Left renal cortex interstitium (tissue), 4 donors: Measurements from ENCODE around the gene MMP8. TPM values are rescaled to one million over a fixed set of nuclear protein-coding genes. Genes with fewer than 3 reads are reported as not detected.

Source experiments
- DNase-seq, 4 donors: peaks; one replicate each; pipeline ENCODE4 v3.0.0-alpha.2; 2013; ENCODE audit warnings: low read depth in 4 of 4, low spot score in 2 of 4, missing footprints in 1 of 4
- polyA plus RNA-seq, 4 donors: library from polyadenylated mRNA; unstranded; fragments of 120-200 nt; gene quantifications; one replicate each; pipeline ENCODE4 v1.2.1, GENCODE V29; 2013; ENCODE audit not compliant: insufficient read length in 4 of 4

The MMP8 gene
- polyA plus RNA-seq, 4 donors = 0.05 to 0.07 (median 0.06) TPM; not detected in 1

DNA sequence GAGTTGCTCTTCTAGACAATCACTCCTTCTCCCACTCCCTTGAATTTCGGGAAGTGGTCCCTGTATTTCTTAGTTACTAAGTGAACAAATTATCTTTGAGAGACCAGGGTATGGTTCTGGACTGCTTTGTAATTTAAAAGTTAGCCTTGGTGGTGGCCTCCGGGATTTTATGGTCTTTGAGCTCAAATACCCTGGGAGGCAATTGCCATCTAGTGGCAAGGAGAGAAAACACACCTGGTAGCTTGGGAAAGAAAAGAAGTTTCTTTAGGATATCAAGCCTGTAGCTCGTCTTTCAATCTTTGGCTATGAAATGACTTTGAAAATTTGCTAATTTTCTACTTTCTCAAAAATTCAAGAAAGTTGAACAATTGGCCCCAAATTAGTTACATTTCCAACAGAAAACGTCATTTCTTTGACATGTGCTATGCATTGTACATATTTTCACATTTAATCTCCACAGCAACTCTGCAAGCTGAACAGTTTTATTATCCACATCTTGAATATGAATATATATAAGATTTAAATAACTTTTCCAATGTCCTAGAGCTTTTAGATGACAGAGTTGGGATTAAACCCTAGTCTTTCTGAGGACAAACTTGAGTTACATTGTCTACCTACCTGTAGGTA is 58.3 kb downstream of the MMP8 start:
- DNase-seq = peak in 2 of 4 donors; percentile 18 to 21

GRCh38 chr11:102664001-102664752 is 60.6 kb downstream of the MMP8 start:
- no peak for DNase-seq

GRCh38 chr11:102662607-102663006 is 62.1 kb downstream of the MMP8 start:
- no peak for DNase-seq

Other genes starting within 250 kb of the MMP8 start
- gene MMP7, start 194.2 kb downstream of the MMP8 start, polyA plus RNA-seq = 10 to 100 TPM; 19.8 to 32.3 (median 24.8) TPM
- gene MMP20, start 99.6 kb downstream of the MMP8 start, polyA plus RNA-seq = not detected
- gene MMP27, start 19.2 kb downstream of the MMP8 start, polyA plus RNA-seq = not detected
- gene MMP10, start 55.7 kb upstream of the MMP8 start, polyA plus RNA-seq = under 1 TPM in 2 of 4 donors, not detected in 2; 0.11 to 0.30 TPM
- under 1 TPM; 0.08 to 0.35 (median 0.22) TPM for gene MMP1, start 73.2 kb upstream of the MMP8 start, polyA plus RNA-seq
- under 1 TPM in 1 of 4 donors, not detected in 3; 0.25 TPM for gene MMP3, start 118.7 kb upstream of the MMP8 start, polyA plus RNA-seq
- gene MMP12, start 150.0 kb upstream of the MMP8 start, polyA plus RNA-seq = 1 to 10 TPM; 1.8 to 5.1 (median 2.9) TPM
- gene MMP13, start 230.8 kb upstream of the MMP8 start, polyA plus RNA-seq = under 1 TPM in 1 of 4 donors, not detected in 3; 0.13 TPM